Measurements from ENCODE around the gene JARID2.

The JARID2 gene

GRCh38 chr6:15297895-15298590, 52.2 kb downstream of the JARID2 start:
- Histone ChIP-seq H3K36me3 (ENCODE audit: control insufficient read depth in 2 of 2, insufficient read depth in 1 of 2, low read length in 2 of 2) (no peaks in the 10 kb centered on the region), H3K27ac (ENCODE audit: extremely low read depth, low read depth, low read length) (no peak overlapping the region), H3K9me3 (ENCODE audit: control insufficient read depth, insufficient read depth, low read depth, low read length) (no peaks in the 10 kb centered on the region), H3K4me1 (ENCODE audit: control insufficient read depth, insufficient read depth, low read length) (peaks cover 14% of the 10 kb centered on the region; the same call in 1 of the 2 replicates), H3K4me3 (ENCODE audit: low read depth, low read length) (no peak overlapping the region)
- TF ChIP-seq ZNF10 (tag by site-specific recombination; IDR thresholded peaks at IDR 0.05): no peak
- TF ChIP-seq ZIC2 (tag by site-specific recombination; IDR thresholded peaks at IDR 0.05): no peak
- no peak for TF ChIP-seq ZNF155 (tag by site-specific recombination; IDR thresholded peaks at IDR 0.05)
- no peak for TF ChIP-seq ZNF514 (tag by site-specific recombination; IDR thresholded peaks at IDR 0.05)
- TF ChIP-seq SP2 (tag by site-specific recombination; IDR thresholded peaks at IDR 0.05): no peak
- CTCF ChIA-PET: interaction anchor here (0.7 to 1.1 kb wide), 4 partner anchors 35 to 177 kb away, joined by 3 to 4 read pairs (median 3); no protein-coding TSS in a partner anchor
- POLR2A ChIA-PET: no interaction called here

GRCh38 chr6:15299430-15300131, 53.7 kb downstream of the JARID2 start:
- H3K4me3 ChIP-seq (ENCODE audit: low read depth, low read length): no peak overlapping the region
- POLR2A ChIA-PET: no interaction called here
- no peaks in the 10 kb centered on the region for H3K9me3 ChIP-seq (ENCODE audit: control insufficient read depth, insufficient read depth, low read depth, low read length)
- H3K27ac ChIP-seq (ENCODE audit: extremely low read depth, low read depth, low read length): no peak overlapping the region
- H3K36me3 ChIP-seq (ENCODE audit: control insufficient read depth in 2 of 2, insufficient read depth in 1 of 2, low read length in 2 of 2): no peaks in the 10 kb centered on the region
- peaks cover 22% of the 10 kb centered on the region for H3K4me1 ChIP-seq (ENCODE audit: control insufficient read depth, insufficient read depth, low read length)
- CTCF ChIA-PET: interaction anchor here (0.7 to 0.9 kb wide), 3 partner anchors 27 to 517 kb away, joined by 3 to 4 read pairs (median 3); no protein-coding TSS in a partner anchor
- TF ChIP-seq ZNF169 (tag by site-specific recombination; IDR thresholded peaks at IDR 0.05) (no peak), ZNF473 (tag by site-specific recombination; IDR thresholded peaks at IDR 0.05) (no peak), ZNF280D (tag by site-specific recombination; IDR thresholded peaks at IDR 0.05) (no peak), ZNF292 (tag by site-specific recombination; IDR thresholded peaks at IDR 0.05; ENCODE audit: borderline replicate concordance, low read depth) (no peak), ZNF335 (tag by site-specific recombination; conservative IDR thresholded peaks at IDR 0.05) (no peak), GLIS2 (tag by site-specific recombination; IDR thresholded peaks at IDR 0.05) (no peak), ZBTB10 (tag by site-specific recombination; IDR thresholded peaks at IDR 0.05) (no peak), ZNF629 (tag by site-specific recombination; IDR thresholded peaks at IDR 0.05) (no peak), EGR2 (tag by site-specific recombination; IDR thresholded peaks at IDR 0.05; ENCODE audit: low read depth) (0 out of 2 replicates have a peak, but pooled peaks have one; percentile 17), SCRT1 (tag by site-specific recombination; IDR thresholded peaks at IDR 0.05; ENCODE audit: borderline replicate concordance) (no peak), OSR2 (tag by site-specific recombination; IDR thresholded peaks at IDR 0.05) (peak; percentile 23; the same call in 1 of the 2 replicates), KLF8 (tag by site-specific recombination; IDR thresholded peaks at IDR 0.05) (no peak), ZFHX2 (tag by site-specific recombination; conservative IDR thresholded peaks at IDR 0.05) (peak; percentile 29; the same call in 1 of the 2 replicates), ZSCAN5A (tag by site-specific recombination; IDR thresholded peaks at IDR 0.05) (no peak), TRIM28 (IDR thresholded peaks at IDR 0.05; ENCODE audit: borderline replicate concordance, low read length) (no peak), ZNF777 (tag by site-specific recombination; IDR thresholded peaks at IDR 0.05; ENCODE audit: borderline replicate concordance) (no peak), ZNF280C (tag by site-specific recombination; IDR thresholded peaks at IDR 0.05) (no peak), ZNF248 (tag by site-specific recombination; IDR thresholded peaks at IDR 0.05) (no peak), ZNF530 (tag by site-specific recombination; IDR thresholded peaks at IDR 0.05; ENCODE audit: low read depth) (no peak), ZNF626 (tag by site-specific recombination; IDR thresholded peaks at IDR 0.05) (no peak)
